ENCODE results near the gene USP17L30.

USP17L30 gene

DNA sequence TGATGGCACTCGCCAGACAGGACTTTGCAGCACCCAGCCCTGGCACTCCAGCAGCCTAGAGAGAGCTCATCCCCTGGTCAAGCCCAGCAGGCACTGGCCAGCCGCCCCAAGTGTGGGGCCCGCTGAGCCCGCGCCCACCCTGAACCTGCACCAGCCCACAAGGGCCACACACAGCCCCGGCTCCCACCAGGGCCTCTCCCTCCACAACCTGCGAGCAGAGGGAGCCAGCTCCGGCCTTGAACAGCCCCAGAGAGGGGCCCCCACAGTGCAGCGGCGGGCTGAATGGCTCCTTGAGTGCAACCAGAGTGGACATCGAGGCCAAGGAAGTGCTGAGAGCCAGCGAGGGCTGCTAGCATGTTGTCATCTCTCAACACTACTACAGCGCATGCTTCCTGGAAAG, 46.9 kb downstream of the USP17L30 start:
- no peak for DNase-seq (ENCODE audit: low spot score)
- Histone ChIP-seq H3K27ac (no peak overlapping the region), H3K4me3 (no peak overlapping the region)
- TF ChIP-seq CTCF (IDR thresholded peaks at IDR 0.05) = no peak
